Measurements from ENCODE around the gene TRAM2. TPM values are rescaled to one million over a fixed set of nuclear protein-coding genes. Genes with fewer than 3 reads are reported as not detected.

TRAM2 gene
- total and polyA plus RNA-seq, 2 of the 13 experiments (the other 11 are each of a cell fraction or from before 2014, with no cell fraction given): 49.1 to 72.5 TPM

GRCh38 chr6:52598123-52598823, 21.4 kb upstream of the TRAM2 start (continued):
- TF ChIP-seq TIGD3 (CRISPR knock-in tag; IDR thresholded peaks at IDR 0.05; ENCODE audit: borderline replicate concordance): no peak
- no peak for TF ChIP-seq ZNF143 (CRISPR knock-in tag; IDR thresholded peaks at IDR 0.05)
- peak; percentile 78; the same call in 1 of the 2 replicates for TF ChIP-seq MLXIP (CRISPR knock-in tag; IDR thresholded peaks at IDR 0.05; ENCODE audit: borderline replicate concordance)
- TF ChIP-seq ZBTB34 (CRISPR knock-in tag; IDR thresholded peaks at IDR 0.05): peak; percentile 81
- 0 out of 2 replicates have a peak, but pooled peaks have one; percentile 23 for TF ChIP-seq ZFP36L1 (CRISPR knock-in tag; IDR thresholded peaks at IDR 0.05)
- TF ChIP-seq FLYWCH1 (CRISPR knock-in tag; IDR thresholded peaks at IDR 0.05): no peak
- peak; percentile 81; the same call in 1 of the 2 replicates for TF ChIP-seq ZNF354B (CRISPR knock-in tag; IDR thresholded peaks at IDR 0.05)
- peak; percentile 55; the same call in 1 of the 2 replicates for TF ChIP-seq ZBTB43 (CRISPR knock-in tag; conservative IDR thresholded peaks at IDR 0.05)
- peak in 1 of 2 experiments; percentile 65; a peak in 1 of 4 replicates for TF ChIP-seq REST (IDR thresholded peaks at IDR 0.05; ENCODE audit: borderline replicate concordance in 1 of 2, low read depth in 1 of 2, low read length in 2 of 2)
- TF ChIP-seq DZIP1 (CRISPR knock-in tag; IDR thresholded peaks at IDR 0.05): no peak
- no peak for TF ChIP-seq IKZF1 (IDR thresholded peaks at IDR 0.05)
- TF ChIP-seq THYN1 (CRISPR knock-in tag; IDR thresholded peaks at IDR 0.05; ENCODE audit: borderline replicate concordance, low read depth): 0 out of 2 replicates have a peak, but pooled peaks have one; percentile 21
- 0 out of 2 replicates have a peak, but pooled peaks have one; percentile 69 for TF ChIP-seq FIP1L1 (IDR thresholded peaks at IDR 0.05; ENCODE audit: borderline replicate concordance, insufficient read depth, low read depth, low read length)

All from HepG2 (cell line).